ENCODE results near the gene ZNF512B. TPM values are rescaled to one million over a fixed set of nuclear protein-coding genes. Genes with fewer than 3 reads are reported as not detected.
"Not testable (repeated sequence)": the region's sequence is repeated elsewhere in the genome, so short reads cannot be mapped to it uniquely, and the experiment has no call there.

The ZNF512B gene
- total RNA-seq, 1 donor from 2014 or later, result 4.5 TPM

- TF ChIP-seq, protein P1, sequence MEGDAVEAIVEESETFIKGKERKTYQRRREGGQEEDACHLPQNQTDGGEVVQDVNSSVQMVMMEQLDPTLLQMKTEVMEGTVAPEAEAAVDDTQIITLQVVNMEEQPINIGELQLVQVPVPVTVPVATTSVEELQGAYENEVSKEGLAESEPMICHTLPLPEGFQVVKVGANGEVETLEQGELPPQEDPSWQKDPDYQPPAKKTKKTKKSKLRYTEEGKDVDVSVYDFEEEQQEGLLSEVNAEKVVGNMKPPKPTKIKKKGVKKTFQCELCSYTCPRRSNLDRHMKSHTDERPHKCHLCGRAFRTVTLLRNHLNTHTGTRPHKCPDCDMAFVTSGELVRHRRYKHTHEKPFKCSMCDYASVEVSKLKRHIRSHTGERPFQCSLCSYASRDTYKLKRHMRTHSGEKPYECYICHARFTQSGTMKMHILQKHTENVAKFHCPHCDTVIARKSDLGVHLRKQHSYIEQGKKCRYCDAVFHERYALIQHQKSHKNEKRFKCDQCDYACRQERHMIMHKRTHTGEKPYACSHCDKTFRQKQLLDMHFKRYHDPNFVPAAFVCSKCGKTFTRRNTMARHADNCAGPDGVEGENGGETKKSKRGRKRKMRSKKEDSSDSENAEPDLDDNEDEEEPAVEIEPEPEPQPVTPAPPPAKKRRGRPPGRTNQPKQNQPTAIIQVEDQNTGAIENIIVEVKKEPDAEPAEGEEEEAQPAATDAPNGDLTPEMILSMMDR (IDR thresholded peaks at IDR 0.05; ENCODE audit: insufficient read depth, low read length, severe bottlenecking), result no peak
- DNase-seq (ENCODE audit: low read depth), result no peak
- peaks cover 5% of the 10 kb centered on the region for H3K36me3 ChIP-seq (ENCODE audit: control insufficient read depth, insufficient read depth, low read length)
- no peak for FAIRE-seq
- no peaks in the 10 kb centered on the region for H3K27me3 ChIP-seq (ENCODE audit: control insufficient read depth, insufficient read depth, low read length)
- H3K4me3 ChIP-seq (ENCODE audit: low read depth, low read length), result peak within 1 kb of the TSS; percentile 88
These were observed 10.0 kb upstream of the ZNF512B start, which contains the start of gene SAMD10 for GRCh38 chr20:63979557-63980316. SAMD10 (minus strand) TSS chr20:63979642; CDS start chr20:63979467, 175 bp downstream.

DNA sequence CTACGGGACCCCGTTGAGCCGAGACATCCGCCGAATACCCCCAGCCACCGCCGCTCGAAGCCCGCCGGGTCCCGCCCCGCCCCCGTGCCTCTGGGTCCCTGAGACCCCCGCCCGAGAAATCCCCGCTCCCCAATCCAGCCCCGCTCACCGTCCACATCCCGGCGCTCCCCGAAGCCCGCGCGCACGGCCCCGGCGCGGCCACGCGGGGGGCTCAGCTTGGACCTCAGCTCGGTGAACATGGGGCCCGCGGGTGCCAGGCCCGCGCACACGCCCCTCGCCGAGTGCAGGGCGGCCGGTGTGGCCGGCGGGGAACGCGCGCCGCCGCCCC, 9.5 kb upstream of the ZNF512B start:
- Histone ChIP-seq H3K27me3 (ENCODE audit: control insufficient read depth, insufficient read depth, low read length) (no peaks in the 10 kb centered on the region), H3K36me3 (ENCODE audit: control insufficient read depth, insufficient read depth, low read length) (peaks cover 2% of the 10 kb centered on the region), H3K4me3 (ENCODE audit: low read depth, low read length) (peak overlapping the region; percentile 68)
- DNase-seq (ENCODE audit: low read depth) (no peak), FAIRE-seq (no peak)
- TF ChIP-seq, protein P1 (IDR thresholded peaks at IDR 0.05; ENCODE audit: insufficient read depth, low read length, severe bottlenecking), result no peak

DNA sequence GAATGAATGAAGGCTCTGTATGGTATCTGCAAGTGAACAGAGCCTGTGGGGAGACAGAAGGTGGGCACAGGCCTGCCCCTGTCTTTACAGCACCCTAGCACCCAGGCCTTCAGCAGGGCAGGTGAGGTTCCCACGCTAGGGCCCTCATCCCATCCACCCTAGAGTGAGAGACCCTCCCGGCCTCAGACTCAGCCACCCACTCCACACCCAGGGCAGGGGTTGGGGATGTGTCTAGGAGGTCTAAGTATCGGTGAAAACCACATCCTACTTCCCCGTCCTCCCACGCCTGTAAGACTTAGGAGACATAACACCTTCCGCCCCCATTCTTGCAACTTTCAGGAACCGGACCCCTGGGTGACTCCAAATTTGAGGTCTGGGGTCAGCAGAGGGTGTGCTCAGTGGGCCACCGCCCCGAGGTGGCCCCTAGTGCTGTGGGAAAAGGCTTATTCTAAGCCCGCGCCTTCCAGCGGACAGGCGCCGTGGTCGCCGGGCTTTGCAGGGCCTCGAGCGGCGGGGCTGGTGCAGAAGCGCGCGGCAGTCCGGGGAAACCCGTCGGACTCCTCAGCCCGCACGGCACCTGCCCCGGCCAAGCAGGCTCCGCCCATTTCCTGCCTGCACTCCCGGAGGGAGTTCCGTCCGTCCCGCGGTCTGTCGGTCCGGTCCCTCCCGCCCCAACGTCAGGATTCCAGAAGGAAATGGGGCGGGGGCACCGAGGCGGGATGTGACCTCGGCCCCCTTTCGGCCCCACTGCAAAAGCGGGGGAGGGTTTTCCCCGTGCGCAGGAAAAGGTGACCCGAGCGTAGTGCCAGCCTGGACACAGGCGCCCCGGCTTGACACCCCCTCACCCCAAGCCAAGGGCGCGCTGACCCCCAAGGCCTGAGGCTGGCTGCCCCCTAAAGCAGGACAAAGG, 8.8 kb upstream of the ZNF512B start:
- TF ChIP-seq, protein P1 (IDR thresholded peaks at IDR 0.05; ENCODE audit: insufficient read depth, low read length, severe bottlenecking), result no peak
- peak; percentile 57 for DNase-seq (ENCODE audit: low read depth)
- peak overlapping the region; percentile 68 for H3K4me3 ChIP-seq (ENCODE audit: low read depth, low read length)
- H3K27me3 ChIP-seq (ENCODE audit: control insufficient read depth, insufficient read depth, low read length), result no peaks in the 10 kb centered on the region
- peaks cover 2% of the 10 kb centered on the region for H3K36me3 ChIP-seq (ENCODE audit: control insufficient read depth, insufficient read depth, low read length)
- FAIRE-seq, result no peak

DNA sequence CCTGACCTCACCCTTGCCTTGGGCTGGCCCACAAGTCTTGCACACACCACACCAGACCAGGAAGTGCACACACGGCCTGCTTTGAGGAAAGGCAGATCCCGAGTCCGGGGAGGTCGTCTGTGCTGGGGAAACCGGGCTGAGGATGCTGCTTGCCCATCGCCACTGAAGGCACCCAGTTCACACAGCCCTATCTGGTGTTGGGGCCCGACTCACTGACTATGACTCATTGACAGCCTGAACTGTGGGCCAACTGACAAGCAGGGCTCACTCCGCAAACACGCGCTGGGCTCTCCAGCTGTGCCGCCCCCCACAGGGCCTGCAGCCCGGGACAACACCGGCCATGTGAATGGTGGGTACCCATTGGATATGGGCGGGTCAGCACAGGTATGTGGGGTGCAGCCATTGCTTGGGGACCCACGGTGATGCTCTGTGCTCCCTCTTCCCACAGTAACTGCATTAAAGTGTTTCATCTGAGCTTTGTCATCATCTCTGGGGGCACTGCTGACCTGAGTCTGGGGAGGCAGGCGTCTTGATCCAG, 8.1 kb upstream of the ZNF512B start:
- FAIRE-seq, result no peak
- TF ChIP-seq, protein P1 (IDR thresholded peaks at IDR 0.05; ENCODE audit: insufficient read depth, low read length, severe bottlenecking), result no peak
- peak; percentile 55 for DNase-seq (ENCODE audit: low read depth)
- Histone ChIP-seq H3K27me3 (ENCODE audit: control insufficient read depth, insufficient read depth, low read length) (no peaks in the 10 kb centered on the region), H3K4me3 (ENCODE audit: low read depth, low read length) (no peak overlapping the region), H3K36me3 (ENCODE audit: control insufficient read depth, insufficient read depth, low read length) (no peaks in the 10 kb centered on the region)

DNA sequence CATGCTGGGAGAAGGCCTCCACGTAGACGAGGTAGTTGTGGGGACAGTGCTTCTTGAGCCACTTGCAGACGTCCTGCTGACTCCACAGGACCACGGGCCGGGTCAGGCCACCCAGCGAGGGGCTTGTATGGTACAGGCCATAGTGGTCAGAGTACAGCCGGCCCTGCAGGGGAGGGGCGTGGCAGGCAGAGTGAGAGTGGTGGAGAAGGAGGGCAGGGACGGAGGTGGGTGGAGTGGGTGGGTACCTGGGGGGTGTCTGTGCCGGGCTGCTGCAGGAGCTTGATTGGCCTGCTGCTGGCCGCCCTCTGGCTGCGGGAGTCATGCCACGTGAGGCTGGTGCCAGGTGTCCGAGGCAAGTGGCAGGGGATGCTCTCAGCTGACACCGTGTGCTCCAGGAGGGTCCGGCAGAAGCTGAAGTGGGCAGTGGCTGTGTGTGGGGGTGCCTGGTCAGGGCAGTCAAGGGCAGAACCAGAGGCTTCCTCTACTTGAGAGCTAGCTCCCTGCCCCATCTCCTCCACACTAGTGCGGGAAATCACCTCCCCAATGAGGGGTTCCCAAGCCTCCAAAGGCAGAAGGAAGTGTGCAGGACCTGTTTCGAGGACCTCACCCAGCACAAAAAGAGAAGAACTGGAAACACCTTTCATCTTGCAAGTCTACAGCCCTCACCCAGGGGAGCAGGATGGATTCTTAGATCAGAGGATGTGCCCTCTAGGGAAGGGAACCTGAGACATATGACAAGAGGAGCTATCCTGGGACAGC, 7.4 kb upstream of the ZNF512B start:
- Histone ChIP-seq H3K27me3 (ENCODE audit: control insufficient read depth, insufficient read depth, low read length) (no peaks in the 10 kb centered on the region), H3K4me3 (ENCODE audit: low read depth, low read length) (no peak overlapping the region), H3K36me3 (ENCODE audit: control insufficient read depth, insufficient read depth, low read length) (no peaks in the 10 kb centered on the region)
- FAIRE-seq, result no peak
- TF ChIP-seq, protein P1 (IDR thresholded peaks at IDR 0.05; ENCODE audit: insufficient read depth, low read length, severe bottlenecking), result no peak
- no peak for DNase-seq (ENCODE audit: low read depth)

DNA sequence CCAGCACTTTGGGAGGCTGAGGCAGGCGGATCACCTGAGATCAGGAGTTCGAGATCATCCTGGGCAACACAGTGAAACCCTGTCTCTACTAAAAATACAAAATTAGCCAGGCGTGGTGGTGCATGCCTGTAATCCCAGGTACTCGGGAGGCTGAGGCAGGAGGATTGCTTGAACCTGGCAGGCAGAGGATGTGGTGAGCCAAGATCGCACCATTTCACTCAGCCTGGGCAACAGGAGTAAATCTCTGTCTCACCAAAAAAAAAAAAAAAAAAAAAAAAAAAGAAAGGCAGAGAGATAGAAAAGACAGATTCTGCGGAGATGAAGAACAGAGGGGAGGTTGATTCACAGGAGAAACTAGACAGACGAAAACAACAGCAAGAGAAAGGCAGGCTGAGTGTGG, 6.8 kb upstream of the ZNF512B start:
- H3K36me3 ChIP-seq (ENCODE audit: control insufficient read depth, insufficient read depth, low read length); H3K4me3 ChIP-seq (ENCODE audit: low read depth, low read length); DNase-seq (ENCODE audit: low read depth); H3K27me3 ChIP-seq (ENCODE audit: control insufficient read depth, insufficient read depth, low read length); FAIRE-seq: not testable (repeated sequence)

All from bronchial epithelial cell (primary cell).